OCI-LY1 (cell line): ENCODE measurements around the gene YIPF5.

Experiments
- H2AFZ ChIP-seq: fragments of 200-600 bp; sonication (generic), shearing (Covaris generic); 2 replicates; pipeline ENCODE4 v1.6.0; 2014; ENCODE audit warnings: antibody characterized with exemption, mild to moderate bottlenecking, low read length
- H3F3A ChIP-seq: fragments of 200-600 bp; sonication (generic), shearing (Covaris generic); 2 replicates; pipeline ENCODE4 v1.6.0; 2014; ENCODE audit warnings: mild to moderate bottlenecking, antibody characterized with exemption, low read length, moderate library complexity; ENCODE audit not compliant: insufficient read depth
- H3K27ac ChIP-seq: fragments of 200-600 bp; sonication (generic); 2 replicates; pipeline ENCODE4 v1.5.1; 2014; ENCODE audit warnings: low read length, mixed run types, mild to moderate bottlenecking, low read depth; ENCODE audit not compliant: poor library complexity, severe bottlenecking
- H3K27me3 ChIP-seq: fragments of 200-600 bp; sonication (generic); 2 replicates; pipeline ENCODE4 v1.6.0; 2014; ENCODE audit warnings: antibody characterized with exemption, mild to moderate bottlenecking, low read length, moderate library complexity; ENCODE audit not compliant: insufficient read depth
- H3K36me3 ChIP-seq: fragments of 200-600 bp; sonication (generic); 2 replicates; pipeline ENCODE4 v1.6.1; 2014; ENCODE audit warnings: mild to moderate bottlenecking, antibody characterized with exemption, low read length, moderate library complexity, mixed read lengths; ENCODE audit not compliant: insufficient read depth
- H3K4me1 ChIP-seq: fragments of 200-600 bp; sonication (generic); 2 replicates; pipeline ENCODE4 v1.5.1; 2014; ENCODE audit warnings: mild to moderate bottlenecking, low read length, moderate library complexity; ENCODE audit not compliant: insufficient read depth, severe bottlenecking
- H3K4me2 ChIP-seq: fragments of 200-600 bp; sonication (generic), shearing (Covaris generic); 2 replicates; pipeline ENCODE4 v1.6.1; 2014; ENCODE audit warnings: low read length
- H3K4me3 ChIP-seq: fragments of 200-600 bp; sonication (generic); 2 replicates; pipeline ENCODE4 v1.5.1; 2014; ENCODE audit warnings: low read length, low read depth, mild to moderate bottlenecking, mixed read lengths; ENCODE audit not compliant: poor library complexity, severe bottlenecking
- H3K79me2 ChIP-seq: fragments of 200-600 bp; shearing (Covaris generic); 2 replicates; pipeline ENCODE4 v1.6.1; 2016; ENCODE audit warnings: mixed run types, low read length, mixed read lengths; ENCODE audit not compliant: insufficient read depth
- H3K9ac ChIP-seq: fragments of 200-600 bp; sonication (generic), shearing (Covaris generic); 2 replicates; pipeline ENCODE4 v1.6.1; 2014; ENCODE audit warnings: mild to moderate bottlenecking, low read length, mixed read lengths
- H3K9me2 ChIP-seq: fragments of 200-600 bp; sonication (generic), shearing (Covaris generic); 2 replicates; pipeline ENCODE4 v1.6.1; 2014; ENCODE audit warnings: low read depth, mild to moderate bottlenecking, low read length, mixed read lengths
- H3K9me3 ChIP-seq: fragments of 200-600 bp; shearing (Covaris generic); 2 replicates; pipeline ENCODE4 v1.6.1; 2014; ENCODE audit warnings: low read length, mixed read lengths
- H4K20me1 ChIP-seq: fragments of 200-600 bp; sonication (generic), shearing (Covaris generic); 2 replicates; pipeline ENCODE4 v1.6.0; 2016; ENCODE audit warnings: mild to moderate bottlenecking, low read length; ENCODE audit not compliant: insufficient read depth
- CTCF ChIP-seq: fragments of 200-600 bp; sonication (generic), shearing (Covaris generic); IDR thresholded peaks from 2 replicates; pipeline ENCODE4 v1.5.1; 2017; ENCODE audit warnings: mild to moderate bottlenecking, antibody characterized with exemption, low read length, moderate library complexity, mixed read lengths
- EZH2 ChIP-seq: fragments of 200-600 bp; sonication (generic), shearing (Covaris generic); IDR thresholded peaks from 2 replicates; pipeline ENCODE4 v1.8.0; 2017; ENCODE audit warnings: borderline replicate concordance, mixed run types, mild to moderate bottlenecking, antibody characterized with exemption, low read length, moderate library complexity, mixed read lengths

YIPF5 gene

GRCh38 chr5:144202072-144202471 is 31.6 kb upstream of the YIPF5 start:
- no peak overlapping the region for H3K27ac ChIP-seq
- H4K20me1 ChIP-seq, result no peaks in the 10 kb centered on the region
- H3F3A ChIP-seq, result no peaks in the 10 kb centered on the region
- no peak overlapping the region for H3K4me3 ChIP-seq
- H3K4me1 ChIP-seq, result no peaks in the 10 kb centered on the region
- no peaks in the 10 kb centered on the region for H3K9me2 ChIP-seq
- H3K4me2 ChIP-seq, result no peak overlapping the region
- H3K9me3 ChIP-seq, result no peaks in the 10 kb centered on the region
- no peak overlapping the region for H2AFZ ChIP-seq
- H3K27me3 ChIP-seq, result no peaks in the 10 kb centered on the region
- TF ChIP-seq CTCF (no peak), EZH2 (no peak)
- no peaks in the 10 kb centered on the region for H3K36me3 ChIP-seq
- H3K79me2 ChIP-seq, result no peaks in the 10 kb centered on the region
- H3K9ac ChIP-seq, result no peak overlapping the region

- no peak overlapping the region for H3K4me2 ChIP-seq
- H3K9ac ChIP-seq, result no peak overlapping the region
- H3K4me3 ChIP-seq, result no peak overlapping the region
- no peaks in the 10 kb centered on the region for H3K27me3 ChIP-seq
- H3K9me3 ChIP-seq, result no peaks in the 10 kb centered on the region
- no peaks in the 10 kb centered on the region for H3K36me3 ChIP-seq
- H4K20me1 ChIP-seq, result no peaks in the 10 kb centered on the region
- no peaks in the 10 kb centered on the region for H3K79me2 ChIP-seq
- H2AFZ ChIP-seq, result no peak overlapping the region
- no peaks in the 10 kb centered on the region for H3K4me1 ChIP-seq
- no peak overlapping the region for H3K27ac ChIP-seq
- TF ChIP-seq CTCF, result no peak
- no peak for TF ChIP-seq EZH2
- no peaks in the 10 kb centered on the region for H3F3A ChIP-seq
- H3K9me2 ChIP-seq, result no peaks in the 10 kb centered on the region
These were observed 31.1 kb upstream of the YIPF5 start for GRCh38 chr5:144201588-144201987.

GRCh38 chr5:144198386-144198785 is 27.9 kb upstream of the YIPF5 start:
- TF ChIP-seq CTCF (no peak), EZH2 (no peak)
- Histone ChIP-seq H3K4me2 (no peak overlapping the region), H3K27ac (no peak overlapping the region)

More at GRCh38 chr5:144198386-144198785, 27.9 kb upstream of the YIPF5 start:
- H4K20me1 ChIP-seq, result no peaks in the 10 kb centered on the region
- H3K9me2 ChIP-seq, result no peaks in the 10 kb centered on the region
- H3K27me3 ChIP-seq, result no peaks in the 10 kb centered on the region
- H3K4me1 ChIP-seq, result no peaks in the 10 kb centered on the region
- no peaks in the 10 kb centered on the region for H3K36me3 ChIP-seq
- no peak overlapping the region for H3K4me3 ChIP-seq
- H2AFZ ChIP-seq, result no peak overlapping the region
- no peaks in the 10 kb centered on the region for H3F3A ChIP-seq
- no peaks in the 10 kb centered on the region for H3K79me2 ChIP-seq
- H3K9me3 ChIP-seq, result no peaks in the 10 kb centered on the region
- H3K9ac ChIP-seq, result no peak overlapping the region
